Upper lobe of right lung (tissue), 1 donor: ENCODE data around the gene SLC52A3. TPM values are rescaled to one million over a fixed set of nuclear protein-coding genes. Genes with fewer than 3 reads are reported as not detected.
A peak's percentile ranks its signal among the peaks of the same experiment; 100 is the strongest.

Experiments
- ATAC-seq: fragments of 200-7000 bp; cut with Tn5 transposase; one replicate; pipeline ENCODE4 v1.9.1; 2020; ENCODE audit warnings: mild to moderate bottlenecking, moderate library complexity
- DNase-seq: peaks from one replicate; pipeline ENCODE4 v3.0.0-alpha.2; 2020
- H3K27ac ChIP-seq: fragments of 200-600 bp; one replicate; pipeline ENCODE4 v1.8.0; 2022
- H3K27me3 ChIP-seq: fragments of 200-600 bp; one replicate; pipeline ENCODE4 v1.8.0; 2022; ENCODE audit warnings: mild to moderate bottlenecking
- H3K36me3 ChIP-seq: fragments of 200-600 bp; one replicate; pipeline ENCODE4 v1.8.0; 2022
- H3K4me1 ChIP-seq: fragments of 200-600 bp; one replicate; pipeline ENCODE4 v1.8.0; 2022
- H3K4me3 ChIP-seq: fragments of 200-600 bp; one replicate; pipeline ENCODE4 v1.8.0; 2022; ENCODE audit warnings: mild to moderate bottlenecking
- H3K9me3 ChIP-seq: fragments of 200-600 bp; one replicate; pipeline ENCODE4 v1.8.0; 2022
- intact Hi-C: fragments of 100-400 bp; cut with DNase I; formaldehyde crosslinking; loops from one replicate; pipeline ENCODE4 v1.11.0; 2022
- total RNA-seq: library from RNA; stranded (reverse); fragmentation: NEBNext Ultra II Directional; extraction: Animal tissue kit (Norgen Biotek cat#: 25700); gene quantifications from one replicate; pipeline ENCODE4 v1.2.1, GENCODE V29; 2021
- TF ChIP-seq, protein P1 (sequence below): fragments of 200-600 bp; IDR thresholded peaks from one replicate; pipeline ENCODE4 v1.8.0; 2022; ENCODE audit warnings: antibody characterized with exemption
- donor health status: DM: no; HTN: yes; CAD: no; lungs with severe emphysema.

The SLC52A3 gene
- total RNA-seq, 1 donor from 2014 or later = 3.6 TPM

- ATAC-seq = no peak
- TF ChIP-seq, protein P1, sequence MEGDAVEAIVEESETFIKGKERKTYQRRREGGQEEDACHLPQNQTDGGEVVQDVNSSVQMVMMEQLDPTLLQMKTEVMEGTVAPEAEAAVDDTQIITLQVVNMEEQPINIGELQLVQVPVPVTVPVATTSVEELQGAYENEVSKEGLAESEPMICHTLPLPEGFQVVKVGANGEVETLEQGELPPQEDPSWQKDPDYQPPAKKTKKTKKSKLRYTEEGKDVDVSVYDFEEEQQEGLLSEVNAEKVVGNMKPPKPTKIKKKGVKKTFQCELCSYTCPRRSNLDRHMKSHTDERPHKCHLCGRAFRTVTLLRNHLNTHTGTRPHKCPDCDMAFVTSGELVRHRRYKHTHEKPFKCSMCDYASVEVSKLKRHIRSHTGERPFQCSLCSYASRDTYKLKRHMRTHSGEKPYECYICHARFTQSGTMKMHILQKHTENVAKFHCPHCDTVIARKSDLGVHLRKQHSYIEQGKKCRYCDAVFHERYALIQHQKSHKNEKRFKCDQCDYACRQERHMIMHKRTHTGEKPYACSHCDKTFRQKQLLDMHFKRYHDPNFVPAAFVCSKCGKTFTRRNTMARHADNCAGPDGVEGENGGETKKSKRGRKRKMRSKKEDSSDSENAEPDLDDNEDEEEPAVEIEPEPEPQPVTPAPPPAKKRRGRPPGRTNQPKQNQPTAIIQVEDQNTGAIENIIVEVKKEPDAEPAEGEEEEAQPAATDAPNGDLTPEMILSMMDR = no peak
- no peak overlapping the region for H3K27ac ChIP-seq
Observed at GRCh38 chr20:753897-754635, 14.2 kb downstream of the SLC52A3 start.

DNA sequence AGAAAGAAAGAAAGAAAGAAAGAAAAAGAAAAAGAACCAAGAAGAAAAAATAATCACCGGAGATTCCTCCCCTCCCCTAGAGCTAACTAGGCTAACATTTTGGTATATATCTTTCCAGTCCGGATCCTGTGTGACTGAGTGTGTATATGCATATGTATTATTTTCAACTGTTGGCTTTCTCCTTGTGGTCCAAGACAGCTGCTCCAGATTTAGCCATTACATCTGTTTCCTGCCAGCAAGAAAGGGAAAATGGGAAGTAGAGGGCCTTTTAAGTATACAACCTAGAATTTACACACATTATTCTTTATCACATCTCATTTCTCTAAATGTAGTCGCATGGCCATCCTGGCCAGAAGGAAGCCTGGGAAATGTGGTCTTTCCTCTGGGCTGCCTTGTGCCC, 15.2 kb downstream of the SLC52A3 start:
- TF ChIP-seq, protein P1 = no peak
- ATAC-seq (no peak), DNase-seq (no peak)
- H3K4me3 ChIP-seq = no peak overlapping the region
- intact Hi-C loops = no loop called here
- no peaks in the 10 kb centered on the region for H3K27me3 ChIP-seq
- H3K36me3 ChIP-seq = no peaks in the 10 kb centered on the region
- no peak overlapping the region for H3K27ac ChIP-seq
- H3K4me1 ChIP-seq = no peaks in the 10 kb centered on the region
- no peaks in the 10 kb centered on the region for H3K9me3 ChIP-seq

More at GRCh38 chr20:753897-754635, 14.2 kb downstream of the SLC52A3 start:
- no peaks in the 10 kb centered on the region for H3K27me3 ChIP-seq
- no peaks in the 10 kb centered on the region for H3K4me1 ChIP-seq
- H3K4me3 ChIP-seq = no peak overlapping the region
- no peaks in the 10 kb centered on the region for H3K36me3 ChIP-seq
- DNase-seq = no peak
- H3K9me3 ChIP-seq = no peaks in the 10 kb centered on the region
- intact Hi-C loops = no loop called here

DNA sequence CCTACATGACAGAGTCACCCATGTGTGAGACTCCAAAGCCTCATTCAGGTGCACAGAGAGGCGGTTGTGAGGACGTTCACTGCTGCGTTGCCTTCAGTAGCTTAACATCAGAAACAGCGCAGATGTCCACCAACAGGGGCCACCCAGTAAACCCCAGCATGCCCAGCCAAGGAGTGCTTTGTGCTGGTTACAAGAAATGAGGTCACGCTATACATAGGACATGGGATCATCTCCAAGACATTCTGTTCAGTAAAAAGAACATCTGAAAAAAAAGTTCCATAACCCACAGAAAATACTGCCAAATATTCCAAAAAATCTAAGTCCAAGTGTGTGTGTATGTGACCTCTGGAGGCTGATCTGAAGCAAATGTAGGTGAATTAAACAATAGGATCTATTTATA, 16.0 kb downstream of the SLC52A3 start:
- Histone ChIP-seq H3K27ac (no peak overlapping the region), H3K9me3 (no peaks in the 10 kb centered on the region), H3K36me3 (no peaks in the 10 kb centered on the region), H3K4me1 (no peaks in the 10 kb centered on the region), H3K4me3 (no peak overlapping the region), H3K27me3 (no peaks in the 10 kb centered on the region)
- ATAC-seq (no peak), DNase-seq (no peak)
- TF ChIP-seq, protein P1 = no peak
- intact Hi-C loops = no loop called here

- Histone ChIP-seq H3K27me3 (no peaks in the 10 kb centered on the region), H3K4me1 (no peaks in the 10 kb centered on the region), H3K36me3 (no peaks in the 10 kb centered on the region), H3K9me3 (no peaks in the 10 kb centered on the region), H3K27ac (no peak overlapping the region), H3K4me3 (no peak overlapping the region)
- intact Hi-C loops = no loop called here
- ATAC-seq (no peak), DNase-seq (no peak)
- TF ChIP-seq, protein P1 = no peak
Observed at GRCh38 chr20:751761-752160, 16.5 kb downstream of the SLC52A3 start.

DNA sequence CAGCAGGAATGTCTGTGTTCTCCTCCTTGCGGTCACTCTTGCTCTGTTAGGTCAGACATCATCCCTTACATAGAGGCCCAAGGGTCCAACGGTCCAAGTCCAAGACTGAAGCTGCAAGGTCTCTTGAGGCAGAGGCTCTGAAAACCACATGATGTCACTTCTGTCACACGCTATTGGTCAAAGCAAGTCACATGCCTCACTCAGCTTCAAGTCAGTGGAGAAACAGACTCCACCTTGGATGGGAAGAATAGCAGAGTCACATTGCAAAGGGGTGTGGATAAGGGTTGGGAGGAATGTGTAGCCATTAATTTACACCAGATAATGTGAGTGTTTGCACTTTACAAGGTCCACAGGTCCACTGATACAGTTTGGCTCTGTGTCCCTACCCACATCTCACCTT, 17.5 kb downstream of the SLC52A3 start:
- Histone ChIP-seq H3K4me3 (no peak overlapping the region), H3K9me3 (peaks cover 3% of the 10 kb centered on the region), H3K27me3 (no peaks in the 10 kb centered on the region), H3K27ac (no peak overlapping the region), H3K36me3 (no peaks in the 10 kb centered on the region), H3K4me1 (no peaks in the 10 kb centered on the region)
- TF ChIP-seq, protein P1 = no peak
- no peak for DNase-seq
- peak; percentile 20 for ATAC-seq
- intact Hi-C loops = no loop called here
